ENCODE results near the gene NCOA7. TPM values are rescaled to one million over a fixed set of nuclear protein-coding genes. Genes with fewer than 3 reads are reported as not detected.

NCOA7 gene
- total RNA-seq, 1 donor from 2014 or later: 33.4 TPM

DNA sequence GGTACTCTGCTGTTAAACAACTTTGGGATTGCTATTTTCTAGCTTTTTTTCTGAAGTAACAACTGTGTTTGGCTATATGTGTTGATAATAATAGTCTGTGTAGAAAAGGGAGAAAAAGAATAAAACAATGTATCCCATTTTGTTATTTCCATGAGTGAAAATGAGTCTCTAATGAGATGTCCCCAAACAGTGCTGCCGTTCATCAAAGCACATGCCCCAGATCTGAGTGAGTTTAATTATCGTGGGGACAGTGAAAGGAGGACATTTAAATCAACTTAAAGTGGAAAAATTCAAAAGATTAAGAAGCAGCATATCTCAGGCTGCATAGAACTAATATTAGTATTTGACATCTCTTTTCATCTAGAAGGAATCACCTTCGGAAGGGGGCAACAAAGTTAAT, 59.6 kb downstream of the NCOA7 start:
- peaks cover 15% of the 10 kb centered on the region for H3K36me3 Mint-ChIP-seq (ENCODE audit: low read depth)
- DNase-seq (no peak), ATAC-seq (ENCODE audit: low read depth) (no peak)
- H3K4me3 Mint-ChIP-seq: no peak overlapping the region
- H3K9me3 Mint-ChIP-seq: peaks cover 5% of the 10 kb centered on the region
- TF ChIP-seq, protein P1, sequence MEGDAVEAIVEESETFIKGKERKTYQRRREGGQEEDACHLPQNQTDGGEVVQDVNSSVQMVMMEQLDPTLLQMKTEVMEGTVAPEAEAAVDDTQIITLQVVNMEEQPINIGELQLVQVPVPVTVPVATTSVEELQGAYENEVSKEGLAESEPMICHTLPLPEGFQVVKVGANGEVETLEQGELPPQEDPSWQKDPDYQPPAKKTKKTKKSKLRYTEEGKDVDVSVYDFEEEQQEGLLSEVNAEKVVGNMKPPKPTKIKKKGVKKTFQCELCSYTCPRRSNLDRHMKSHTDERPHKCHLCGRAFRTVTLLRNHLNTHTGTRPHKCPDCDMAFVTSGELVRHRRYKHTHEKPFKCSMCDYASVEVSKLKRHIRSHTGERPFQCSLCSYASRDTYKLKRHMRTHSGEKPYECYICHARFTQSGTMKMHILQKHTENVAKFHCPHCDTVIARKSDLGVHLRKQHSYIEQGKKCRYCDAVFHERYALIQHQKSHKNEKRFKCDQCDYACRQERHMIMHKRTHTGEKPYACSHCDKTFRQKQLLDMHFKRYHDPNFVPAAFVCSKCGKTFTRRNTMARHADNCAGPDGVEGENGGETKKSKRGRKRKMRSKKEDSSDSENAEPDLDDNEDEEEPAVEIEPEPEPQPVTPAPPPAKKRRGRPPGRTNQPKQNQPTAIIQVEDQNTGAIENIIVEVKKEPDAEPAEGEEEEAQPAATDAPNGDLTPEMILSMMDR (IDR thresholded peaks at IDR 0.05): no peak
- ChIA-PET CTCF (no interaction called here), POLR2A (no interaction called here)
- peaks cover 14% of the 10 kb centered on the region for H3K4me1 Mint-ChIP-seq
- intact Hi-C loops (cut with micrococcal nuclease): no loop called here
- no peaks in the 10 kb centered on the region for H3K27me3 Mint-ChIP-seq
- no peak overlapping the region for H3K27ac Mint-ChIP-seq

DNA sequence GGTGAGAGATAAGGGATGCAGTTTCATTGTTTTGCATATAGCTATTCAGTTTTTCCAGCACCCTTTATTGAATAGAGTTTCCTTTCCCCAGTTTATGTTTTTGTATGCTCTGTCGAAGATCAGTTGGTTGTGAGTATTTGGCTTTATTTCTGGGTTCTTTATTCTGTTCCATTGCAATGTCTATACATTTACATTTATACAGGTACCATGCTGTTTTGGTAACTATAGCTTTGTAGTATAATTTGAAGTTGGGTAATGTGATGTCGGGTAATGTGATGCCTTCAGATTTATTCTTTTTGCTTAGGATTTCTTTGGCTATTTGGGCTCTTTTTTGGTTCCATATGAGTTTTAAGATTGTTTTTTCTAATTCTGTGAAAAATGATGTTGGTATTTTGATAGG, 61.8 kb downstream of the NCOA7 start:
- peaks cover 14% of the 10 kb centered on the region for H3K4me1 Mint-ChIP-seq
- peaks cover 24% of the 10 kb centered on the region for H3K36me3 Mint-ChIP-seq (ENCODE audit: low read depth)
- intact Hi-C loops (cut with micrococcal nuclease): loop anchor here (2.0 kb wide), 1 partner anchor 18 kb away; no protein-coding TSS in a partner anchor
- no peaks in the 10 kb centered on the region for H3K27me3 Mint-ChIP-seq
- ChIA-PET CTCF (interaction anchor here (1.2 kb wide), 1 partner anchor 37 kb away, joined by 3 read pairs; no protein-coding TSS in a partner anchor), POLR2A (no interaction called here)
- H3K27ac Mint-ChIP-seq: no peak overlapping the region
- H3K4me3 Mint-ChIP-seq: no peak overlapping the region
- TF ChIP-seq, protein P1 (IDR thresholded peaks at IDR 0.05): no peak
- DNase-seq (no peak), ATAC-seq (ENCODE audit: low read depth) (no peak)
- H3K9me3 Mint-ChIP-seq: peaks cover 5% of the 10 kb centered on the region

DNA sequence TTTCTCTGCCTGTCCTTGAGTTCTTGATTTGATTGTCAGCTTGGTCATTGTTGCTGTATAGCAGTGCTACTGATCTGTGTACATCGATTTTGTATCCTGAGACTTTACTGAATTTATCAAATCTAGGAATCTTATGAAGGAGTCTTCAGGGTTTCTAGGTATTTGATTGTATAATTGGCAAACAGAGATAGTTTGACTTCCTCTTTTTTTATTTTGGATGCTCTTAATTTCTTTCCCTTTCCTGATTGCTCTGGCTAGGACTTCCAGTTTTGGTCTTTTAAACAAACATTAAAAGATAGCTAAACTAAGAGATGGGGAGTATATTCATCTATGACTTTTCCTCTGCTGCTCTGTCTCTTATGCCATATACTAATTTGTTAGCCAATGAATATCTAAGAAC, 62.4 kb downstream of the NCOA7 start:
- ATAC-seq (ENCODE audit: low read depth): no peak
- ChIA-PET CTCF (no interaction called here), POLR2A (no interaction called here)
- TF ChIP-seq, protein P1 (IDR thresholded peaks at IDR 0.05): no peak
- Mint-ChIP-seq H3K4me1 (peaks cover 14% of the 10 kb centered on the region), H3K9me3 (peaks cover 5% of the 10 kb centered on the region), H3K36me3 (ENCODE audit: low read depth) (peaks cover 19% of the 10 kb centered on the region), H3K4me3 (no peak overlapping the region), H3K27me3 (no peaks in the 10 kb centered on the region), H3K27ac (no peak overlapping the region)
- intact Hi-C loops (cut with micrococcal nuclease): loop anchor here (2.0 kb wide), 1 partner anchor 18 kb away; no protein-coding TSS in a partner anchor
- DNase-seq: no peak

DNA sequence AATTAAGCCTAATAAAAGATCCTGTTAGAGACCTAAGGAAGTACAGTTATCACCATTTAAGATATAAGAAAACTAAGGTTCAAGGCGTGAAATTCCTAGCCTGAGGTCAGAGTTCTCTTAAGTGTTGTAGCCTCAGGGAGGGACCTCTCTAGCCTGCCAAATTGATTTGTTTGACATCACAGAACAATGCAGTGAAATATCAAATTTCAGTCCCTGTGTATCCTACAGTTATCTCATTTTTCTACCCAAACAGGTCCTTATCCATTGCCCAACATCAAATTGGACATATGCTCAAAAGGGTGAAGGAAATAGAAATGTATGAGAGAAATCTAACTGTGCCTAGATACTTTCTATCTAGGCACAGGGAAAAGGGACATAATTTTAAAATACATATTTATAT, 63.0 kb downstream of the NCOA7 start:
- POLR2A ChIA-PET: no interaction called here
- H3K27me3 Mint-ChIP-seq: no peaks in the 10 kb centered on the region
- no peak overlapping the region for H3K27ac Mint-ChIP-seq

DNA sequence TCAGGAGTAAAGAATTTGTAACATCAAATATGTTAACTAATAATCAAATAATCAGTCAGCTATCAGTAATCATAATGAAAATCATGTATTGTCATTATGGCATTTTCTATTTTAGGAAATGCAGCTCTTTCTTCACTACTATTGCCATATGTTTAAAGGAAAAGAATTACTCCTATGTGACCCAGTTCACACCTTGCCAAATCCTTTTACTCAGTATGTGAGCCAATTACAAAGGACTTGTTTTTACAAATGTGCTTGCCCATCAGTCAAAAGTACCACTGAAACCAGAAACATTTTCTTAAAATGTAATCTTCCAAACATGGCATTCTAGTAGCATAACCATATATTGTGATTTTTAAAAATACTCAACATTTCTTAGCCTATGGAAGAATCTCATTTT, 63.6 kb downstream of the NCOA7 start:
- CTCF ChIA-PET: no interaction called here
- TF ChIP-seq, protein P1 (IDR thresholded peaks at IDR 0.05): no peak
- peaks cover 20% of the 10 kb centered on the region for H3K36me3 Mint-ChIP-seq (ENCODE audit: low read depth)
- POLR2A ChIA-PET: no interaction called here
- H3K9me3 Mint-ChIP-seq: peaks cover 5% of the 10 kb centered on the region
- no peak for DNase-seq
- peaks cover 14% of the 10 kb centered on the region for H3K4me1 Mint-ChIP-seq
- ATAC-seq (ENCODE audit: low read depth): no peak
- no peak overlapping the region for H3K4me3 Mint-ChIP-seq
- H3K27ac Mint-ChIP-seq: no peak overlapping the region
- no peaks in the 10 kb centered on the region for H3K27me3 Mint-ChIP-seq
- intact Hi-C loops (cut with micrococcal nuclease): no loop called here

More for the DNA sequence above, 63.0 kb downstream of the NCOA7 start:
- Mint-ChIP-seq H3K9me3 (peaks cover 5% of the 10 kb centered on the region), H3K4me3 (no peak overlapping the region), H3K4me1 (peaks cover 14% of the 10 kb centered on the region), H3K36me3 (ENCODE audit: low read depth) (peaks cover 19% of the 10 kb centered on the region)
- intact Hi-C loops (cut with micrococcal nuclease): loop anchor here (2.0 kb wide), 1 partner anchor 19 kb away; no protein-coding TSS in a partner anchor
- TF ChIP-seq, protein P1 (IDR thresholded peaks at IDR 0.05): no peak
- no peak for DNase-seq
- CTCF ChIA-PET: no interaction called here
- ATAC-seq (ENCODE audit: low read depth): no peak

All from activated B cell treated with CpG ODN at 0.5 μM for 24 hours (primary cell).